Measurements from ENCODE around the gene DNM3. TPM values are rescaled to one million over a fixed set of nuclear protein-coding genes. Genes with fewer than 3 reads are reported as not detected.

DNM3 gene
- total RNA-seq, 2 experiments from 2014 or later, result 1.6 to 1.8 TPM

- no peaks in the 10 kb centered on the region for H3K9me3 Mint-ChIP-seq
- CTCF ChIA-PET, result interaction anchor here (0.7 to 1.6 kb wide), 2 partner anchors 37 to 251 kb away, joined by 3 read pairs; no protein-coding TSS in a partner anchor
- H3K4me3 Mint-ChIP-seq, result no peak overlapping the region
- Histone ChIP-seq H3K27ac (ENCODE audit: low read depth in 1 of 2, low read length in 2 of 2) (no peak overlapping the region), H3K4me1 (ENCODE audit: insufficient read depth, low read length) (no peaks in the 10 kb centered on the region), H3K4me3 (ENCODE audit: low read length) (no peak overlapping the region), H3K36me3 (ENCODE audit: insufficient read depth, low read length) (no peaks in the 10 kb centered on the region), H3K9me3 (ENCODE audit: control insufficient read depth in 1 of 2, insufficient read depth in 1 of 2, low read length in 2 of 2) (no peaks in the 10 kb centered on the region), H3K27me3 (ENCODE audit: control insufficient read depth in 1 of 2, insufficient read depth in 2 of 2, low read length in 2 of 2) (no peaks in the 10 kb centered on the region)
- no peaks in the 10 kb centered on the region for H3K36me3 Mint-ChIP-seq (ENCODE audit: low read depth)
- POLR2A ChIA-PET, result no interaction called here
- no peak overlapping the region for H3K27ac Mint-ChIP-seq
- intact Hi-C loops (cut with DNase I, micrococcal nuclease), result no loop called here
- ATAC-seq (ENCODE audit: poor library complexity) (no peak), DNase-seq (no peak)
- TF ChIP-seq, protein P1, sequence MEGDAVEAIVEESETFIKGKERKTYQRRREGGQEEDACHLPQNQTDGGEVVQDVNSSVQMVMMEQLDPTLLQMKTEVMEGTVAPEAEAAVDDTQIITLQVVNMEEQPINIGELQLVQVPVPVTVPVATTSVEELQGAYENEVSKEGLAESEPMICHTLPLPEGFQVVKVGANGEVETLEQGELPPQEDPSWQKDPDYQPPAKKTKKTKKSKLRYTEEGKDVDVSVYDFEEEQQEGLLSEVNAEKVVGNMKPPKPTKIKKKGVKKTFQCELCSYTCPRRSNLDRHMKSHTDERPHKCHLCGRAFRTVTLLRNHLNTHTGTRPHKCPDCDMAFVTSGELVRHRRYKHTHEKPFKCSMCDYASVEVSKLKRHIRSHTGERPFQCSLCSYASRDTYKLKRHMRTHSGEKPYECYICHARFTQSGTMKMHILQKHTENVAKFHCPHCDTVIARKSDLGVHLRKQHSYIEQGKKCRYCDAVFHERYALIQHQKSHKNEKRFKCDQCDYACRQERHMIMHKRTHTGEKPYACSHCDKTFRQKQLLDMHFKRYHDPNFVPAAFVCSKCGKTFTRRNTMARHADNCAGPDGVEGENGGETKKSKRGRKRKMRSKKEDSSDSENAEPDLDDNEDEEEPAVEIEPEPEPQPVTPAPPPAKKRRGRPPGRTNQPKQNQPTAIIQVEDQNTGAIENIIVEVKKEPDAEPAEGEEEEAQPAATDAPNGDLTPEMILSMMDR (IDR thresholded peaks at IDR 0.05), result no peak
- no peaks in the 10 kb centered on the region for H3K27me3 Mint-ChIP-seq
- no peaks in the 10 kb centered on the region for H3K4me1 Mint-ChIP-seq (ENCODE audit: low read depth)
Observed at GRCh38 chr1:172147541-172147940, 306.2 kb downstream of the DNM3 start.

- TF ChIP-seq, protein P1 (IDR thresholded peaks at IDR 0.05), result no peak
- H3K9me3 Mint-ChIP-seq, result no peaks in the 10 kb centered on the region
- no peaks in the 10 kb centered on the region for H3K4me1 Mint-ChIP-seq (ENCODE audit: low read depth)
- H3K9me3 ChIP-seq (ENCODE audit: control insufficient read depth in 1 of 2, insufficient read depth in 1 of 2, low read length in 2 of 2), result no peaks in the 10 kb centered on the region
- H3K27me3 Mint-ChIP-seq, result no peaks in the 10 kb centered on the region
- no peaks in the 10 kb centered on the region for H3K27me3 ChIP-seq (ENCODE audit: control insufficient read depth in 1 of 2, insufficient read depth in 2 of 2, low read length in 2 of 2)
- DNase-seq (no peak), ATAC-seq (ENCODE audit: poor library complexity) (no peak)
- H3K27ac Mint-ChIP-seq, result no peak overlapping the region
- no peaks in the 10 kb centered on the region for H3K36me3 Mint-ChIP-seq (ENCODE audit: low read depth)
- H3K27ac ChIP-seq (ENCODE audit: low read depth in 1 of 2, low read length in 2 of 2), result no peak overlapping the region
- H3K36me3 ChIP-seq (ENCODE audit: insufficient read depth, low read length), result no peaks in the 10 kb centered on the region
- ChIA-PET POLR2A (no interaction called here), CTCF (interaction anchor here (0.7 to 1.6 kb wide), 2 partner anchors 38 to 251 kb away, joined by 3 read pairs; no protein-coding TSS in a partner anchor)
- intact Hi-C loops (cut with DNase I, micrococcal nuclease), result no loop called here
- H3K4me3 ChIP-seq (ENCODE audit: low read length), result no peak overlapping the region
- no peaks in the 10 kb centered on the region for H3K4me1 ChIP-seq (ENCODE audit: insufficient read depth, low read length)
- H3K4me3 Mint-ChIP-seq, result no peak overlapping the region
Observed at GRCh38 chr1:172148213-172148612, 306.9 kb downstream of the DNM3 start.

DNA sequence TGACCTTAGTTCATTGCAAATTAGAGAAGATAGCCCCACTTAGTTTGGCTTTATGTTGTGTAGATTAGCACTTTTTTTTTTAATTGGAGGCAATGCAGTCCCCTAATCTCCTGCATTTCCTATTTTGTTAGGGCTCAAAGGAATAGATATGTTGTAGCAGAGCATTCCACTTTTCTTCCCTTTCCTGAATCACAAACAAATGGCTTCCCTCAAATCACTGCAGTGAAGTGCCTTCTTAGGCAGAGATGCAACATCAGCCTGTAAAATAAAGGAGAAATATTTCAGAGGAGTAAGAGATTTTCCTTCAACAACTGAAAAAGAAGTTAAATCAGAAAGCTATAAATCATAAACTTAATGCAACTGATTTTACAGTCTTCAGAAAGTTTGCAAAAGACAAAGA is 307.4 kb downstream of the DNM3 start:
- H3K27ac ChIP-seq (ENCODE audit: low read depth in 1 of 2, low read length in 2 of 2), result no peak overlapping the region
- H3K36me3 ChIP-seq (ENCODE audit: insufficient read depth, low read length), result no peaks in the 10 kb centered on the region
- ChIA-PET POLR2A (no interaction called here), CTCF (interaction anchor here (1.6 kb wide), 1 partner anchor 38 kb away, joined by 3 read pairs; no protein-coding TSS in a partner anchor)
- no peak for ATAC-seq (ENCODE audit: poor library complexity)
- no peaks in the 10 kb centered on the region for H3K27me3 Mint-ChIP-seq
- DNase-seq, result no peak
- no peaks in the 10 kb centered on the region for H3K4me1 Mint-ChIP-seq (ENCODE audit: low read depth)
- no peak overlapping the region for H3K27ac Mint-ChIP-seq
- TF ChIP-seq, protein P1 (IDR thresholded peaks at IDR 0.05), result no peak
- no peaks in the 10 kb centered on the region for H3K9me3 ChIP-seq (ENCODE audit: control insufficient read depth in 1 of 2, insufficient read depth in 1 of 2, low read length in 2 of 2)
- no peaks in the 10 kb centered on the region for H3K27me3 ChIP-seq (ENCODE audit: control insufficient read depth in 1 of 2, insufficient read depth in 2 of 2, low read length in 2 of 2)
- H3K4me3 ChIP-seq (ENCODE audit: low read length), result no peak overlapping the region
- H3K4me1 ChIP-seq (ENCODE audit: insufficient read depth, low read length), result no peaks in the 10 kb centered on the region
- H3K4me3 Mint-ChIP-seq, result no peak overlapping the region
- no peaks in the 10 kb centered on the region for H3K9me3 Mint-ChIP-seq
- H3K36me3 Mint-ChIP-seq (ENCODE audit: low read depth), result no peaks in the 10 kb centered on the region
- intact Hi-C loops (cut with DNase I, micrococcal nuclease), result no loop called here

Data from CD4-positive, alpha-beta T cell (primary cell).